A673 (cell line): ENCODE data around the gene RNF167.

Experiments
- CTCF ChIP-seq: fragments of 300-800, 200-600 bp; sonication (generic); conservative IDR thresholded peaks from 2 replicates; pipeline ENCODE4 v1.5.1; 2017; ENCODE audit warnings: low read depth, mild to moderate bottlenecking, antibody characterized with exemption, low read length, moderate library complexity, mixed read lengths
- EZH2 ChIP-seq: fragments of 200-600 bp; sonication (generic); IDR thresholded peaks from 2 replicates; pipeline ENCODE4 v1.6.1; 2017; ENCODE audit warnings: borderline replicate concordance, low read depth, mild to moderate bottlenecking, mixed read lengths, antibody characterized with exemption, low read length; ENCODE audit not compliant: poor library complexity, severe bottlenecking

GRCh38 chr17:4971826-4972225 is 31.8 kb downstream of the RNF167 start:
- TF ChIP-seq EZH2: no peak
- no peak for TF ChIP-seq CTCF
